Astrocyte (in vitro differentiated cells and primary cell): ENCODE results near the gene DCST1.

Source experiments
- EZH2 ChIP-seq: IDR thresholded peaks from 2 replicates; pipeline ENCODE4 v1.6.1; 2012; ENCODE audit warnings: mild to moderate bottlenecking, low read length, inconsistent platforms; ENCODE audit not compliant: insufficient read depth
- TF ChIP-seq, protein P1 (sequence below): IDR thresholded peaks from 2 replicates; pipeline ENCODE4 v1.5.1; 2011; ENCODE audit warnings: low read depth, mild to moderate bottlenecking, inconsistent platforms, low read length, moderate library complexity; ENCODE audit not compliant: insufficient read depth

DNA sequence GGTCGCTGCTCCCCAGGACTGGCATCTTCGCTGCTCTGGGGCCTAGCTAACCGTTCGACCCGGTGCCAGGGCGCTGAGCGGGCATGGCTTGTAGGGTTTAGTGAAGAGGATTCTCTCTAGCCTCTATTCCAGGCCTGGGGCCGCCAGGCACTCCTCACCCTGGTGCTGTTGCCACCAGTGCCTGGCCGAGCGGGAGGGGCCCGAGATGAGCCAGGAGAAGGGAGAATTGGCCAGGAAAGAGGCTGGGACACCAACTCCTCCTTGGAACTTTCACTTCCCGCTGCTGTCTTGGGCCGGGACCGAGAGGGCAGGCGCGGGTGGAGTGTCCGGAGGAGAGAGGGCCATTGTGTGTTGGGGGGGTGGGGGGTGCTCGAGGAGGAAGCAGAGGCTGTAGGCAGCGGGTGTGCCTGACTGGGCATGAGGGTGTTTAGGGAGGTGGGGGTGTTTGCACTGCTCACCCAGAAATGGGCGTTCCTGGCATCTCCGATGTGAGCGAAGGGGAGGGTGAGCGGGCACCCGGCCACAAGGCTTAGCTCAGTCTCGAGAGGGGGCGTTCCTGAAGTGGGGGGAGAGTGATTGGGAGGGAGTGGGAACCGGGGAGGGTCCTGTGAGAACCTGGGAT is 18.3 kb downstream of the DCST1 start:
- TF ChIP-seq, protein P1, sequence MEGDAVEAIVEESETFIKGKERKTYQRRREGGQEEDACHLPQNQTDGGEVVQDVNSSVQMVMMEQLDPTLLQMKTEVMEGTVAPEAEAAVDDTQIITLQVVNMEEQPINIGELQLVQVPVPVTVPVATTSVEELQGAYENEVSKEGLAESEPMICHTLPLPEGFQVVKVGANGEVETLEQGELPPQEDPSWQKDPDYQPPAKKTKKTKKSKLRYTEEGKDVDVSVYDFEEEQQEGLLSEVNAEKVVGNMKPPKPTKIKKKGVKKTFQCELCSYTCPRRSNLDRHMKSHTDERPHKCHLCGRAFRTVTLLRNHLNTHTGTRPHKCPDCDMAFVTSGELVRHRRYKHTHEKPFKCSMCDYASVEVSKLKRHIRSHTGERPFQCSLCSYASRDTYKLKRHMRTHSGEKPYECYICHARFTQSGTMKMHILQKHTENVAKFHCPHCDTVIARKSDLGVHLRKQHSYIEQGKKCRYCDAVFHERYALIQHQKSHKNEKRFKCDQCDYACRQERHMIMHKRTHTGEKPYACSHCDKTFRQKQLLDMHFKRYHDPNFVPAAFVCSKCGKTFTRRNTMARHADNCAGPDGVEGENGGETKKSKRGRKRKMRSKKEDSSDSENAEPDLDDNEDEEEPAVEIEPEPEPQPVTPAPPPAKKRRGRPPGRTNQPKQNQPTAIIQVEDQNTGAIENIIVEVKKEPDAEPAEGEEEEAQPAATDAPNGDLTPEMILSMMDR: no peak
- no peak for TF ChIP-seq EZH2
